HEK293 (cell line): Measurements from ENCODE around the gene TMEM192.
"Not testable (repeated sequence)": the region's sequence is repeated elsewhere in the genome, so short reads cannot be mapped to it uniquely, and the experiment has no call there.

Source experiments
- CTCF ChIA-PET: fragments of 350-600 bp; formaldehyde crosslinking; extraction: SDS; loops from one replicate; lab custom pipeline; 2021; ENCODE audit warnings: antibody characterized with exemption; lab: Yijun Ruan, JAX
- POLR2A ChIA-PET: fragments of 300-600 bp; formaldehyde crosslinking; extraction: SDS; loops from one replicate; lab custom pipeline; 2020; ENCODE audit warnings: antibody characterized with exemption, inconsistent platforms; lab: Yijun Ruan, JAX
- H3K27ac ChIP-seq: fragments of 200-500 bp; sonication (Bioruptor generic); 2 replicates; pipeline ENCODE4 v1.5.1; 2014; ENCODE audit warnings: low read depth, low read length, control low read depth, inconsistent platforms; ENCODE audit errors: extremely low read depth
- H3K36me3 ChIP-seq, 2 experiments: fragments of 200-500 bp in 1 of 2; sonication (Bioruptor generic) in 1 of 2; 1 replicate in 1 of 2; 2 replicates in 1 of 2; pipeline ENCODE4 v1.5.1; 2014 to 2017; ENCODE audit warnings: inconsistent platforms in 2 of 2, low read length in 2 of 2; ENCODE audit not compliant: control insufficient read depth in 2 of 2, insufficient read depth in 1 of 2
- H3K4me1 ChIP-seq: fragments of 200-500 bp; sonication (Bioruptor generic); 2 replicates; pipeline ENCODE4 v1.5.1; 2014; ENCODE audit warnings: mild to moderate bottlenecking, low read length, inconsistent platforms; ENCODE audit not compliant: control insufficient read depth, insufficient read depth
- H3K4me3 ChIP-seq: 2 replicates; pipeline ENCODE4 v1.5.1; 2011; ENCODE audit warnings: low read depth, mild to moderate bottlenecking, control low read depth, low read length, moderate library complexity
- H3K9me3 ChIP-seq: fragments of 200-500 bp; sonication (Bioruptor generic); 2 replicates; pipeline ENCODE4 v1.5.1; 2014; ENCODE audit warnings: low read depth, low read length, inconsistent platforms; ENCODE audit not compliant: control insufficient read depth, insufficient read depth
- GLI4 ChIP-seq: fragments of 450-650 bp; formaldehyde crosslinking; IDR thresholded peaks from 2 replicates; pipeline ENCODE4 v1.5.1; 2016; ENCODE audit warnings: missing biosample characterization, missing genetic modification characterization
- HOXD13 ChIP-seq: sonication (generic); formaldehyde crosslinking; IDR thresholded peaks from 2 replicates; pipeline ENCODE4 v1.8.0; 2022; ENCODE audit warnings: missing genetic modification reagents, borderline replicate concordance
- ZNF292 ChIP-seq: fragments of 450-650 bp; formaldehyde crosslinking; IDR thresholded peaks from 2 replicates; pipeline ENCODE4 v1.5.1; 2016; ENCODE audit warnings: low read depth, missing biosample characterization, missing genetic modification characterization, borderline replicate concordance
- ZNF610 ChIP-seq: fragments of 450-650 bp; formaldehyde crosslinking; IDR thresholded peaks from 2 replicates; pipeline ENCODE4 v1.5.1; 2016; ENCODE audit warnings: missing biosample characterization, missing genetic modification characterization, borderline replicate concordance
- TF ChIP-seq, protein P1 (sequence below): fragments of 450-650 bp; formaldehyde crosslinking; IDR thresholded peaks from 2 replicates; pipeline ENCODE4 v1.5.1; 2017; ENCODE audit warnings: missing biosample characterization, missing genetic modification characterization
- TF ChIP-seq, protein P2 (sequence below): fragments of 450-650 bp; formaldehyde crosslinking; IDR thresholded peaks from 2 replicates; pipeline ENCODE4 v1.5.1; 2016; ENCODE audit warnings: missing biosample characterization, missing genetic modification characterization

The TMEM192 gene

DNA sequence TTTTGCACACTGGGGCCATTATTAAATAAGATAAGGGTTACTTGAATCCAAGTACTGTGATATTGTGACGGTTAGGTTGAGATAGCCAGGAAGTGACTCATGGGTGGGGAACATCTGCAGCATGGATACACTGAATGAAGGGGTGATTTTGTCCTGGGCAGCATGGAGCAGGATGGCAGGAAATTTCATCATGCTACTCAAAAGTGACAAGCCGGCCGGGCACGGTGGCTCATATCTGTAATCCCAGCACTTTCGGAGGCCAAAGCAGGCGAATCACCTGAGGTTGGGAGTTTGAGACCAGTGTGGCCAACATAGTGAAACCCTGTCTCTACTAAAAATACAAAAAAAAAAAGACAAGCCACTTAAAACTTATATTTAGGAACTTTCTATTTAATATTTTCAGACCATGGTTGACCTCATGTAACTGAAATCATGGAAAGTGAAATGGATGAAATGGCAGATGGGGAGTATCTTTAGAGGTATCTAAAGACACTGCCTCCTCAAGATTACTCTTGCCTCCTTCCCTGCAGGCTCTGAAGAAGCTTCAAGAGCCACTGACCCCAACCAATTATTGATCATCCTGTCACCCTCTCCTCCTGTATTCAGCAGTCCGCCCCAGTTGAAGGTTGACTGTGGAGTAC, 84.8 kb downstream of the TMEM192 start:
- Histone ChIP-seq H3K36me3 (no peaks in the 10 kb centered on the region), H3K27ac (no peak overlapping the region), H3K4me1 (no peaks in the 10 kb centered on the region), H3K4me3 (no peak overlapping the region), H3K9me3 (no peaks in the 10 kb centered on the region)
- TF ChIP-seq ZNF292 (tag by site-specific recombination) (no peak), ZNF610 (no peak), HOXD13 (CRISPR knock-in tag) (no peak), GLI4 (tag by site-specific recombination) (no peak)
- TF ChIP-seq, protein P1, sequence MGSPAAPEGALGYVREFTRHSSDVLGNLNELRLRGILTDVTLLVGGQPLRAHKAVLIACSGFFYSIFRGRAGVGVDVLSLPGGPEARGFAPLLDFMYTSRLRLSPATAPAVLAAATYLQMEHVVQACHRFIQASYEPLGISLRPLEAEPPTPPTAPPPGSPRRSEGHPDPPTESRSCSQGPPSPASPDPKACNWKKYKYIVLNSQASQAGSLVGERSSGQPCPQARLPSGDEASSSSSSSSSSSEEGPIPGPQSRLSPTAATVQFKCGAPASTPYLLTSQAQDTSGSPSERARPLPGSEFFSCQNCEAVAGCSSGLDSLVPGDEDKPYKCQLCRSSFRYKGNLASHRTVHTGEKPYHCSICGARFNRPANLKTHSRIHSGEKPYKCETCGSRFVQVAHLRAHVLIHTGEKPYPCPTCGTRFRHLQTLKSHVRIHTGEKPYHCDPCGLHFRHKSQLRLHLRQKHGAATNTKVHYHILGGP (tag by site-specific recombination), result no peak
- TF ChIP-seq, protein P2, sequence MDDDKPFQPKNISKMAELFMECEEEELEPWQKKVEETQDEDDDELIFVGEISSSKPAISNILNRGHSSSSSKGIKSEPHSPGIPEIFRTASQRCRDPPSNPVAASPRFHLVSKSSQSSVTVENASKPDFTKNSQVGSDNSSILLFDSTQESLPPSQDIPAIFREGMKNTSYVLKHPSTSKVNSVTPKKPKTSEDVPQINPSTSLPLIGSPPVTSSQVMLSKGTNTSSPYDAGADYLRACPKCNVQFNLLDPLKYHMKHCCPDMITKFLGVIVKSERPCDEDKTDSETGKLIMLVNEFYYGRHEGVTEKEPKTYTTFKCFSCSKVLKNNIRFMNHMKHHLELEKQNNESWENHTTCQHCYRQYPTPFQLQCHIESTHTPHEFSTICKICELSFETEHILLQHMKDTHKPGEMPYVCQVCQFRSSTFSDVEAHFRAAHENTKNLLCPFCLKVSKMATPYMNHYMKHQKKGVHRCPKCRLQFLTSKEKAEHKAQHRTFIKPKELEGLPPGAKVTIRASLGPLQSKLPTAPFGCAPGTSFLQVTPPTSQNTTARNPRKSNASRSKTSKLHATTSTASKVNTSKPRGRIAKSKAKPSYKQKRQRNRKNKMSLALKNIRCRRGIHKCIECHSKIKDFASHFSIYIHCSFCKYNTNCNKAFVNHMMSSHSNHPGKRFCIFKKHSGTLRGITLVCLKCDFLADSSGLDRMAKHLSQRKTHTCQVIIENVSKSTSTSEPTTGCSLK (tag by site-specific recombination), result no peak
- CTCF ChIA-PET, result no interaction called here
- POLR2A ChIA-PET, result no interaction called here

DNA sequence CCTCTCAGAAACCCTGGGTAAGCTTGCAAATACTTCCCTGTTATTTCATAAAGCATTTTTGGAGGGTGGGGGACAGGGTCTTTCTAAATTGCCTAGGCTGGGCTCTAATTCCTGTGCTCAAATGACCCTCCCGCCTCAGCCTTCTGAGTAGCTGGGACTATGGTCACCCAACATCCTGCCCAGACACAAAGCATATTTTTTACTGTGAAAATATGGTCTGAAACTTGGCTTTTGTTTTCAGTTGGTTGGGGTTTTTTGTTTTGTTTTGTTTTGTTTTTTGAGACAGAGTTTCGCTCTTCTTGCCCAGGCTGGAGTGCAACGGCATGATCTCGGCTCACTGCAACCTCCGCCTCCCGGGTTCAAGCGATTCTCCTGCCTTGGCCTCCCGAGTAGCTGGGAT, 86.9 kb downstream of the TMEM192 start:
- CTCF ChIA-PET, H3K4me3 ChIP-seq, POLR2A ChIA-PET, H3K36me3 ChIP-seq, H3K9me3 ChIP-seq, H3K4me1 ChIP-seq, H3K27ac ChIP-seq: not testable (repeated sequence)
